HG03135 (cell line): Measurements from ENCODE around the gene ZNF234.
"Not testable (repeated sequence)": the region's sequence is repeated elsewhere in the genome, so short reads cannot be mapped to it uniquely, and the experiment has no call there.

Experiments used
- ATAC-seq: cut with Tn5 transposase; IDR thresholded peaks from one replicate; pipeline ENCODE4 v1.9.1; 2021; ENCODE audit warnings: mild to moderate bottlenecking, moderate library complexity; ENCODE audit not compliant: unreplicated experiment

ZNF234 gene

GRCh38 chr19:44141191-44142058, at the start of gene ZNF234:
Gene ZNF234, plus strand, starts transcription at chr19:44141554. Its CDS starts 3,079 bp downstream, at chr19:44144633.
- ATAC-seq = peak; percentile 85

- ATAC-seq = no peak
Observed at GRCh38 chr19:44092108-44092507, 49.2 kb upstream of the ZNF234 start.

GRCh38 chr19:44093931-44094765, 47.2 kb upstream of the ZNF234 start, which contains the start of gene ZNF224:
Gene ZNF224, plus strand, starts transcription at chr19:44094361. Its CDS starts 3,513 bp downstream, at chr19:44097874.
- ATAC-seq = peak; percentile 84

DNA sequence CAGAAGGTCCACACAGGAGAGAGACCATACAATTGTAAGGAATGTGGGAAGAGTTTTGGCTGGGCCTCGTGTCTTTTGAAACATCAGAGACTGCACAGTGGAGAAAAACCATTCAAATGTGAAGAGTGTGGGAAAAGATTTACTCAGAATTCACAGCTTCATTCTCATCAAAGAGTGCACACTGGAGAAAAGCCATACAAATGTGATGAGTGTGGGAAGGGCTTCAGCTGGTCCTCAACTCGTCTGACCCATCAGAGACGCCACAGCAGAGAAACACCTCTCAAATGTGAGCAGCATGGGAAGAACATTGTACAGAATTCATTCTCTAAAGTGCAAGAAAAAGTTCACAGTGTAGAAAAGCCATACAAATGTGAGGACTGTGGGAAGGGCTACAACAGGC, 33.6 kb upstream of the ZNF234 start:
- no peak for ATAC-seq

- no peak for ATAC-seq
Observed at GRCh38 chr19:44109458-44109857, 31.9 kb upstream of the ZNF234 start.

GRCh38 chr19:44111910-44112463, 29.4 kb upstream of the ZNF234 start:
- no peak for ATAC-seq

- ATAC-seq = no peak
Observed at GRCh38 chr19:44112802-44113137, 28.6 kb upstream of the ZNF234 start.

DNA sequence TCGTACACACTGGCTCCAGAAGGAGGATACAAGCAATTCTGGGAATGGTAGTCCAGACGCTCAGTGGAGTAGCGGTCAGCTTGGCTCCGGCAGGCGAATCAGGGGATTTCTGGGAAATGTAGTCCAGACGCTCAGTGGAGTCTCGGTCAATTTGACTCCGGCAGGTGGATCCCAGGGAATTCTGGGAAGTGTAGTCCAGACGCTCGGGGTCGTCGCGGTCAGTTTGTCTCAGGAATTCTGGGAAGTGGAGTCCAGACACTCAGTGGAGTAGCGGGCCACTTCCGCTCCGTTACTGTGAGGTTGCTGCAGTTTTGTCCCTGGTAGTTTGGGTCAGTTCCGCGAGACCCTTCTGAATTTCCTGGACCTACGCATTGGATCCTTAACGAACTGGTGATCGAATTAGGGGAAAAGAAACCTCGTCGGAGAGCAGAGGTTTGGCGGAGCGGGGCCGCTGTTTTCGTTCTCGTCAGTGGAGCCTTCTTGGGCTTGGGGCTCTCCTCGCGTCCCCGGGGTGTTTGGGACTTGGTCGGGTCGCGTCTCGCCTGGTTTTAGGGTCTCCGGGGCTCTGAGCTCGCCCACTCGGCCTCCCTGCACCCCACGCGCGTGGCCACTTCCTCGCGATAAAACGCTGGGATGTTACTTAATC, 28.1 kb upstream of the ZNF234 start, which contains the start of gene ZNF225:
ZNF225 (plus strand) TSS at position 262 of the 646 bp plus-strand sequence. CDS start 2,429 bp downstream, outside the sequence.
- peak; percentile 94 for ATAC-seq

DNA sequence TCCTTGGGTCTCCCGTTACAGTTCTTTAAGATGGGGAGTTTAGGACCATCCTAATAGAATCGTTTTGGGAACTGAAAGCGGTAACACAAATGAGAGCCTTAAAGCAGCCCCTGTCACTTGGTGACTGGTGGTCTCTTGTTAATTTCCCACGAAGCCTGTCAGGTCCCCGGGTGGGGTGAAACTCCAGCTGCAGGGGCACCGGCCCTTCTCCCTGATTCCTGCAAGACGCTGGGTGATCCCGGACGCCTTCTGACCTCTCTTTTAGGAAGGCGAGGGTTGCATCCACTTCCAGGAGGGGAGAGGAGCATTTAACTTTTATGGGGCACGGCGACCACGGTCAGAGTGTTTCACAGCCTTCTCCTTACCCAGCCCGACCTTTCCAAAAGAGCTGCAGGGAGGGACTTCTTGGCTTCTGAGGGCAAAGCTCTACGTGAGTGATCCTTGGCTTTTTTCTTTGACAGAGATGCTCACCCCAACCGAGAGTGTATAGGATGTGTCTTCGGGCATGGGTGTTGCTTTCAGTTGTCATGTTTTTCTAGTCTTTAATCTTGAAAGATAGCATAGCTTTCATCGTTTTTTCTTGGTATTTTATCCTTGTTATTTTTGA, 27.5 kb upstream of the ZNF234 start:
- no peak for ATAC-seq

DNA sequence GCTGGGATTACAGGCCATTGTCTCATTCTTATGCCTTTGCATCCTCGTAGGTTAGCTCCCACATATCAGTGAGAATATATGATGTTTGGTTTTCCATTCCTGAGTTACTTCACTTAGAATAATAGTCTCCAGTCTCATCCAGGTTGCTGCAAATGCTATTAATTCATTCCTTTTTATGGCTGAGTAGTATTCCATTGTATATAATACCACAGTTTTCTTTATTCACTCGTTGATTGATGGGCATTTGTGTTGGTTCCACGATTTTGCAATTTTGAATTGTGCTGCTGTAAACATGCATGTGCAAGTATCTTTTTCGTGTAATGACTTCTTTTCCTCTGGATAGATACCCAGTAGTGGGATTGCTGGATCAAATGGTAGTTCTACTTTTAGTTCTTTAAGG, 20.2 kb upstream of the ZNF234 start:
- ATAC-seq = not testable (repeated sequence)

DNA sequence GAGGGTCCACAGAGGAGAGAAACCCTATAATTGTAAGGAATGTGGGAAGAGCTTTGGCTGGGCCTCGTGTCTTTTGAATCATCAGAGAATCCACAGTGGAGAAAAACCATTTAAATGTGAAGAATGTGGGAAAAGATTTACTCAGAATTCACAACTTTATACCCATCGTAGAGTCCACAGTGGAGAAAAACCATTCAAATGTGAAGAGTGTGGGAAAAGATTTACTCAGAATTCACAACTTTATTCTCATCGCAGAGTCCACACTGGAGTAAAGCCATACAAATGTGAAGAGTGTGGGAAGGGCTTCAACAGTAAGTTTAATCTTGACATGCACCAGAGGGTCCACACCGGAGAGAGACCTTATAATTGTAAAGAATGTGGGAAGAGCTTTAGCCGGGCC, 9.4 kb upstream of the ZNF234 start:
- ATAC-seq = no peak

DNA sequence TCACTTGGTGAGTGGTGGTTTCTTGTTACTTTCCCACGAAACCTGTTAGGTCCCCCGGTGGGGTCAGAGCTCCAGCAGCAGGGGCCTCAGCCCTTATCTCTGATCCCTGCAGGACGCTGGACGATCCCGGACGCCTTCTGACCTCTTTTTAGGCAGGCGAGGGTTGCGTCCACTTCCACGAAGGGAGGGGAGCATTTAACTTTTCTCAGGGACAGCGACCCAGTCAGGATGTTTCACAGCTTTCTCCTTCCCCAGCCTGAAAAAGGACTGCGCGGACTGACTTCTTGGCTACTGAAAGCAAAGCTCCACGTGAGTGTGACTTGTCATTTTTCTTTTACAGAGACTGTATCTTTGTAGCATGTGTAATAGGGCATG, 692 bp downstream of the ZNF234 start:
- ATAC-seq = peak; percentile 16

DNA sequence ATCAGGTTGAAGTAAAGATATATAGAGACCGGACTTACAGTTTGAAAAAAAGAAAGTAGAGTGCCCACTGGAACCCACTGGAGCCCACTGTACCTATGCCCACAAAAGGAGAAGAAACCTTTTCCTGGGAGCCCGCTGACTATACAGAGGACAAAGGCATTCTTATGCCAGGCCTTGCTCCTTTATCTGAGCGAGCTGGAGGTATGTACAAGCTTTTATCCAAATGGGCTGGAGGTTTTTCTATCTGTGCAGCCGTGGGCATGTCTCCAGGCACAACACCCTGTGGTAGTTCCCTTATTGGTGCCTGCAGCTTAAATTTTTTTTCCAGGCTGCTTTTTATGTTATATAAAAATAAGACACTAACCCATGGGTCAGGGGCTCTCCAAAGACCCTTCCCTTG, 8.4 kb downstream of the ZNF234 start:
- ATAC-seq = no peak

DNA sequence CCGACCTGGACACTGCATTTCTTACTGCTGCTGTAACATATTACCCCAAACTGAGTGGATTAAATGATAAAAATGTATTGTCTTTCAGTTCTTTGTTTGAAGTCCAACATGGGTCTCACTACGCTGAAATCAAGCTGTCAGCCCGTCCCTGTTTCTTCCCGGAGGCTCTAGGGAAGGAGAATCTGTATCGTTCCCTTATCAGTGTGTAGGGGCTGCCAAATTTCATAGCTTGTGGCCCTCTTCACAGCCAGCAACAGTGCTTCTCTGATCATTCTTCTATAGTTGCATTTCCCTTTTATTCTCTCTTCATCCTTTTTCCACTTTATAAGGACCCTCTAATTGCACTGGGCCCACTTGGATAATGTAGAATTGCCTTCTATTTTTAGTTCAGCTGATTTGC, 10.1 kb downstream of the ZNF234 start:
- no peak for ATAC-seq

DNA sequence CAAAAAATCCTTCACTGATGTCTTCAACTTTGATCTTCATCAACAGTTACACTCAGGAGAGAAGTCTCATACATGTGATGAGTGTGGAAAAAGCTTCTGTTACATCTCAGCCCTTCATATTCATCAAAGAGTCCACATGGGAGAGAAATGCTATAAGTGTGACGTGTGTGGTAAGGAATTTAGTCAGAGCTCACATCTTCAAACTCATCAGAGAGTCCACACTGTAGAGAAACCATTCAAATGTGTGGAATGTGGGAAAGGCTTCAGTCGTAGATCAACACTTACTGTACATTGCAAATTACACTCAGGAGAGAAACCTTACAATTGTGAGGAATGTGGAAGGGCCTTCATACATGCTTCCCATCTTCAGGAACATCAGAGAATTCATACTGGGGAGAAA, 15.1 kb downstream of the ZNF234 start:
- ATAC-seq = no peak

- ATAC-seq = no peak
Observed at GRCh38 chr19:44163789-44164188, 22.4 kb downstream of the ZNF234 start.

GRCh38 chr19:44164327-44164672, 22.9 kb downstream of the ZNF234 start:
- no peak for ATAC-seq

DNA sequence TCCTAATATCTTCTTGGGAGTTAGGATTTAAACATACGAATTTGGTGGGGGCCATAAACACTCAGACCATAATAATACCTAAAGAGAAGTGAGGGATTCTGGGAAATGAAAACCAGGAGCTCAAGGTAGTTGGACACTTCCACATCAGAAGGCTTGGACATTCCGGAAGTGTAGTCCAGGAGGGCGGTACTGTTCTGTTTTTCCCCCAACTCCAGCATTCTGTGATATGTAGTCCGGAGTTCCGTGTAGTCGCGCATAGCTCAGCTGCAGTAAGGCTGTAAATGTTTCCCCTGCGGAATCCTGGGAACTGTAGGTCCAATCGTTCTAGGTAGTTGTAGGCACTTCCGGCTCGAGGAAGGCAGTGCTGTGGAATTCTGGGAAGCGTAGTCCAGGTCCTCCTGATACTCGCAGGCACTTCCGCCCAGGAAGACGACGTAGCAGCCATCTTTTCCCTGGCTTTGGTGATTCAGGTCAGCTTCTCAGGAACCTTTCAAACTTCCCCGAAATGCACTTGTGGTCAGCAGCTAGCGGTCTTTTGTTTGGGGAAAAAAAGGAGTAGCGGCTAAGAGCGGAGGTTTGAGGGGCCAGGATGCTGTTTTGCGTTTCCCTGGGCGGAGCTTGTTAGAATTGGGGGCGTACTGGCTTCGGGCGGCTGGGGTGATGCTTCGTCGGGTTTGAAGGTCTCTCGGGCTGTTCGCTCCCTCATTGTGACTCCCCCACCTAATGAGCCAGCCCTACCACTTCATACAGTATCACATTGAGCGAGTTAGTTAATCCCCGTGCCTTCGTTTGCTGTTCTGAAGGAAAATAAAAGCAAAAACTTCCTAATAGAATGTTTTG, 23.5 kb downstream of the ZNF234 start, which contains the start of gene ZNF226:
ZNF226 (plus strand) TSS at position 428 of the 840 bp plus-strand sequence. CDS start 4,981 bp downstream, outside the sequence.
- ATAC-seq = peak; percentile 87

GRCh38 chr19:44170660-44171059, 29.3 kb downstream of the ZNF234 start:
- not testable (repeated sequence) for ATAC-seq

DNA sequence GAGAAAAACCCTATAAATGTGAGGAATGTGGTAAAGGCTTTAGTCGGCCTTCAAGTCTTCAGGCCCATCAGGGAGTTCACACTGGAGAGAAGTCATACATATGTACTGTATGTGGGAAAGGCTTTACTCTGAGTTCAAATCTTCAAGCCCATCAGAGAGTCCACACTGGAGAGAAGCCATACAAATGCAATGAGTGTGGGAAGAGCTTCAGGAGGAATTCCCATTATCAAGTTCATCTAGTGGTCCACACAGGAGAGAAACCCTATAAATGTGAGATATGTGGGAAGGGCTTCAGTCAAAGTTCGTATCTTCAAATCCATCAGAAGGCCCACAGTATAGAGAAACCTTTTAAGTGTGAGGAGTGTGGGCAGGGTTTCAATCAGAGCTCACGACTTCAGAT, 35.2 kb downstream of the ZNF234 start:
- ATAC-seq = no peak
